MM.1S (cell line): ENCODE data around the gene RPGR.

ENCODE experiments used
- DNase-seq: peaks from one replicate; pipeline ENCODE4 v3.0.0-alpha.2; 2015
- H2AFZ ChIP-seq: fragments of 300-600 bp; sonication (generic); 2 replicates; pipeline ENCODE4 v1.6.0; 2016; ENCODE audit warnings: antibody characterized with exemption, low read length
- H3F3A ChIP-seq: fragments of 300-600 bp; sonication (generic); 2 replicates; pipeline ENCODE4 v1.6.1; 2016; ENCODE audit warnings: mild to moderate bottlenecking, antibody characterized with exemption, low read length, moderate library complexity, mixed read lengths; ENCODE audit not compliant: insufficient read depth
- H3K27ac ChIP-seq: fragments of 300-600 bp; sonication (generic); 2 replicates; pipeline ENCODE4 v1.5.1; 2016; ENCODE audit warnings: mild to moderate bottlenecking, low read length
- H3K27me3 ChIP-seq: fragments of 300-600 bp; sonication (generic); replicated peaks from 2 replicates; pipeline ENCODE4 v1.6.0; 2016; ENCODE audit warnings: low read length; ENCODE audit not compliant: insufficient read depth
- H3K36me3 ChIP-seq: fragments of 300-600 bp; sonication (generic); replicated peaks from 2 replicates; pipeline ENCODE4 v1.6.1; 2016; ENCODE audit warnings: mild to moderate bottlenecking, low read length, mixed read lengths; ENCODE audit not compliant: insufficient read depth
- H3K4me1 ChIP-seq: fragments of 300-600 bp; sonication (generic); 2 replicates; pipeline ENCODE4 v1.6.1; 2016; ENCODE audit warnings: low read length, mixed read lengths
- H3K4me2 ChIP-seq: fragments of 300-600 bp; sonication (generic); 2 replicates; pipeline ENCODE4 v1.6.0; 2016; ENCODE audit warnings: low read depth, low read length
- H3K4me3 ChIP-seq: fragments of 300-600 bp; sonication (generic); 2 replicates; pipeline ENCODE4 v1.5.1; 2016; ENCODE audit warnings: low read length, mixed read lengths
- H3K79me2 ChIP-seq: fragments of 300-600 bp; sonication (generic); 2 replicates; pipeline ENCODE4 v1.6.1; 2016; ENCODE audit warnings: mixed run types, low read length, mixed read lengths
- H3K9ac ChIP-seq: fragments of 300-600 bp; sonication (generic); 2 replicates; pipeline ENCODE4 v1.6.1; 2016; ENCODE audit warnings: low read length, mixed read lengths
- H3K9me2 ChIP-seq: fragments of 300-600 bp; sonication (generic); replicated peaks from 2 replicates; pipeline ENCODE4 v1.6.1; 2016; ENCODE audit warnings: mild to moderate bottlenecking, low read length, mixed read lengths; ENCODE audit not compliant: insufficient read depth
- H3K9me3 ChIP-seq: fragments of 300-600 bp; sonication (generic); replicated peaks from 2 replicates; pipeline ENCODE4 v1.6.1; 2016; ENCODE audit warnings: mild to moderate bottlenecking, low read length, mixed read lengths; ENCODE audit not compliant: insufficient read depth
- H4K20me1 ChIP-seq: fragments of 300-600 bp; sonication (generic); 2 replicates; pipeline ENCODE4 v1.6.1; 2016; ENCODE audit warnings: mild to moderate bottlenecking, low read length, moderate library complexity, mixed read lengths; ENCODE audit not compliant: insufficient read depth
- EZH2 ChIP-seq: fragments of 300-600 bp; sonication (generic); optimal IDR thresholded peaks from 2 replicates; pipeline ENCODE3; 2017; ENCODE audit warnings: low read depth, mild to moderate bottlenecking, antibody characterized with exemption, low read length, mixed read lengths
- EZH2phosphoT487 ChIP-seq: fragments of 300-600 bp; sonication (generic); IDR thresholded peaks from 2 replicates; pipeline ENCODE4 v1.6.1; 2018; ENCODE audit warnings: antibody characterized with exemption, low read length
- TF ChIP-seq, protein P1 (sequence below): fragments of 300-600 bp; sonication (generic); IDR thresholded peaks from 2 replicates; pipeline ENCODE4 v1.5.1; 2016; ENCODE audit warnings: antibody characterized with exemption, low read length, mixed read lengths

The RPGR gene

GRCh38 chrX:38262715-38263620, 64.3 kb downstream of the RPGR start:
- no peak for TF ChIP-seq EZH2
- no peak for TF ChIP-seq EZH2phosphoT487
- TF ChIP-seq, protein P1, sequence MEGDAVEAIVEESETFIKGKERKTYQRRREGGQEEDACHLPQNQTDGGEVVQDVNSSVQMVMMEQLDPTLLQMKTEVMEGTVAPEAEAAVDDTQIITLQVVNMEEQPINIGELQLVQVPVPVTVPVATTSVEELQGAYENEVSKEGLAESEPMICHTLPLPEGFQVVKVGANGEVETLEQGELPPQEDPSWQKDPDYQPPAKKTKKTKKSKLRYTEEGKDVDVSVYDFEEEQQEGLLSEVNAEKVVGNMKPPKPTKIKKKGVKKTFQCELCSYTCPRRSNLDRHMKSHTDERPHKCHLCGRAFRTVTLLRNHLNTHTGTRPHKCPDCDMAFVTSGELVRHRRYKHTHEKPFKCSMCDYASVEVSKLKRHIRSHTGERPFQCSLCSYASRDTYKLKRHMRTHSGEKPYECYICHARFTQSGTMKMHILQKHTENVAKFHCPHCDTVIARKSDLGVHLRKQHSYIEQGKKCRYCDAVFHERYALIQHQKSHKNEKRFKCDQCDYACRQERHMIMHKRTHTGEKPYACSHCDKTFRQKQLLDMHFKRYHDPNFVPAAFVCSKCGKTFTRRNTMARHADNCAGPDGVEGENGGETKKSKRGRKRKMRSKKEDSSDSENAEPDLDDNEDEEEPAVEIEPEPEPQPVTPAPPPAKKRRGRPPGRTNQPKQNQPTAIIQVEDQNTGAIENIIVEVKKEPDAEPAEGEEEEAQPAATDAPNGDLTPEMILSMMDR, result no peak
- no peak overlapping the region for H2AFZ ChIP-seq

DNA sequence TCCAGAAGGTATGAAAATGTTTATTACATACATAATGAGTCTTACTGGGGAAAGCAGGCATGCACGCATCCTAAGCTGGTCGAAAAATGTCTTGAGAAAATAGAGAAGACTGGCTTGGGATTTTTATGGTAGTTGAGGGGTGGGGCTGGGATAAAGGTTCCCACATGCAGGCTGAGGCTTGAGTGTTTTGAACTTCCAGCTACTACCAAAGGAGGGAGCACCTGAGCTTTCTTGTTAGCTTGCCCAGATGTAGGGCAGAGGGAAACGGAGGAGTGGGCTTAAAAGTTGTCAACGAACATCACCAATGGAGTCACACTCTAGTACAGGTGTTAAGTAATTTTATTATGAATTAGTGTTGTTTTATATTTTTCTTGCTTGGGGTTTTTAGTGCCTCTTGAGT, 67.1 kb downstream of the RPGR start:
- no peaks in the 10 kb centered on the region for H3K27me3 ChIP-seq
- no peak overlapping the region for H3K27ac ChIP-seq
- H3K36me3 ChIP-seq, result no peaks in the 10 kb centered on the region
- no peak overlapping the region for H3K4me2 ChIP-seq
- H3K4me3 ChIP-seq, result no peak overlapping the region
- H4K20me1 ChIP-seq, result no peaks in the 10 kb centered on the region
- H3F3A ChIP-seq, result no peaks in the 10 kb centered on the region
- TF ChIP-seq EZH2phosphoT487, result no peak
- TF ChIP-seq, protein P1, result peak; percentile 48
- no peaks in the 10 kb centered on the region for H3K9me3 ChIP-seq
- DNase-seq, result no peak
- H3K4me1 ChIP-seq, result no peaks in the 10 kb centered on the region
- H3K9me2 ChIP-seq, result no peaks in the 10 kb centered on the region
- no peak overlapping the region for H2AFZ ChIP-seq
- H3K9ac ChIP-seq, result no peak overlapping the region
- no peaks in the 10 kb centered on the region for H3K79me2 ChIP-seq

More at GRCh38 chrX:38262715-38263620, 64.3 kb downstream of the RPGR start:
- H3K79me2 ChIP-seq, result no peaks in the 10 kb centered on the region
- no peak overlapping the region for H3K9ac ChIP-seq
- no peaks in the 10 kb centered on the region for H3K36me3 ChIP-seq
- H3K27ac ChIP-seq, result no peak overlapping the region
- no peaks in the 10 kb centered on the region for H3K4me1 ChIP-seq
- no peaks in the 10 kb centered on the region for H4K20me1 ChIP-seq
- H3K9me2 ChIP-seq, result no peaks in the 10 kb centered on the region
- no peaks in the 10 kb centered on the region for H3F3A ChIP-seq
- no peak overlapping the region for H3K4me3 ChIP-seq
- DNase-seq, result no peak
- H3K27me3 ChIP-seq, result no peaks in the 10 kb centered on the region
- H3K9me3 ChIP-seq, result no peaks in the 10 kb centered on the region
- H3K4me2 ChIP-seq, result no peak overlapping the region

DNA sequence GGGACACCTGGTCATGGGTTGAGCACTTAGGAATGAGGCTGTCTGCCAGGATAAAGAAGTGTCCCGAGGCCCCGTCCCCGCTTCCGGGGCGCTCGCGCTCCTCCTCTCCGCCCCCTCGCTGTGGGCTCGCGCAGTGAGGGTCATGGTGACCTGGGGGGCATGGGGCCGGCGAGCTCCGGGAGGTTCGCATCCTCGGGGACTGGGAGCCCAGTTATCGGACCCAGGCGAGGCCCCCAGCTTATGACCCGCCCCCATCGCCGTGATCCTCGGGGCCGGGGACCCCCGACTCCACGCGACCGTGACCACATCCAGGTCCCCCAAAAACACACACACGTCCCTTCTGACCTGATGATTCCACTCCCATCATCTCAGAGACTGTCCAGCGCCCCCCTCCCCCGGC, 71.3 kb downstream of the RPGR start:
- Histone ChIP-seq H3K9me2 (no peaks in the 10 kb centered on the region), H3K4me2 (no peak overlapping the region), H2AFZ (no peak overlapping the region), H4K20me1 (no peaks in the 10 kb centered on the region), H3K4me3 (no peak overlapping the region), H3K27ac (no peak overlapping the region), H3F3A (no peaks in the 10 kb centered on the region), H3K27me3 (no peaks in the 10 kb centered on the region), H3K9ac (no peak overlapping the region), H3K36me3 (no peaks in the 10 kb centered on the region), H3K9me3 (no peaks in the 10 kb centered on the region), H3K79me2 (no peaks in the 10 kb centered on the region), H3K4me1 (no peaks in the 10 kb centered on the region)
- TF ChIP-seq, protein P1, result no peak
- no peak for TF ChIP-seq EZH2phosphoT487
- TF ChIP-seq EZH2, result no peak
- no peak for DNase-seq
